ENCODE measurements around the gene FSHR. TPM values are rescaled to one million over a fixed set of nuclear protein-coding genes. Genes with fewer than 3 reads are reported as not detected.

The FSHR gene
- total RNA-seq, 4 donors from 2014 or later, result not detected

DNA sequence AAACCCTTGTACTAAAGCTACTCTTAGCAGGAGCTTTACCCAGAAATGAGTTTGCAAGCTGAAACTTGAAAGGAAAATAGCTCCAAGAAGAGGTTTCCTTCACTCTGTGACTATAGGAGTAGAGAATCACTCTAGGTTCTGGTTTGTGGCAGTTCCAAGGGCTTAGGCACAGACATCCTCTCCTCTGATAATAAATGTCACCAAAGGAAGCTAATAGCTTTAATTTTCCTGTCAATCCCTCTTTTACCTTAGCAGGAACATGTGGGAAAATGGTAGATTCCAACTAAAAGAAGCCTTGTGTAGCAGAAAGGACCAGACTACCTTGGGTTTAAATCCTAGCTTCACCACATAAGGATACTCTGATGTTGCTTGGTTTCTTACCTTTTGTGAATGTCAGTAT lies 104.0 kb downstream of the FSHR start:
- H3K4me3 ChIP-seq (ENCODE audit: low read depth, poor library complexity, severe bottlenecking), result no peak overlapping the region
- intact Hi-C loops (cut with DNase I; ENCODE audit: low total_unique reads), result no loop called here
- no peak for DNase-seq (ENCODE audit: low spot score in 2 of 2)
- TF ChIP-seq, protein P1, sequence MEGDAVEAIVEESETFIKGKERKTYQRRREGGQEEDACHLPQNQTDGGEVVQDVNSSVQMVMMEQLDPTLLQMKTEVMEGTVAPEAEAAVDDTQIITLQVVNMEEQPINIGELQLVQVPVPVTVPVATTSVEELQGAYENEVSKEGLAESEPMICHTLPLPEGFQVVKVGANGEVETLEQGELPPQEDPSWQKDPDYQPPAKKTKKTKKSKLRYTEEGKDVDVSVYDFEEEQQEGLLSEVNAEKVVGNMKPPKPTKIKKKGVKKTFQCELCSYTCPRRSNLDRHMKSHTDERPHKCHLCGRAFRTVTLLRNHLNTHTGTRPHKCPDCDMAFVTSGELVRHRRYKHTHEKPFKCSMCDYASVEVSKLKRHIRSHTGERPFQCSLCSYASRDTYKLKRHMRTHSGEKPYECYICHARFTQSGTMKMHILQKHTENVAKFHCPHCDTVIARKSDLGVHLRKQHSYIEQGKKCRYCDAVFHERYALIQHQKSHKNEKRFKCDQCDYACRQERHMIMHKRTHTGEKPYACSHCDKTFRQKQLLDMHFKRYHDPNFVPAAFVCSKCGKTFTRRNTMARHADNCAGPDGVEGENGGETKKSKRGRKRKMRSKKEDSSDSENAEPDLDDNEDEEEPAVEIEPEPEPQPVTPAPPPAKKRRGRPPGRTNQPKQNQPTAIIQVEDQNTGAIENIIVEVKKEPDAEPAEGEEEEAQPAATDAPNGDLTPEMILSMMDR (IDR thresholded peaks at IDR 0.05), result no peak
- TF ChIP-seq POLR2A (IDR thresholded peaks at IDR 0.05), result no peak

DNA sequence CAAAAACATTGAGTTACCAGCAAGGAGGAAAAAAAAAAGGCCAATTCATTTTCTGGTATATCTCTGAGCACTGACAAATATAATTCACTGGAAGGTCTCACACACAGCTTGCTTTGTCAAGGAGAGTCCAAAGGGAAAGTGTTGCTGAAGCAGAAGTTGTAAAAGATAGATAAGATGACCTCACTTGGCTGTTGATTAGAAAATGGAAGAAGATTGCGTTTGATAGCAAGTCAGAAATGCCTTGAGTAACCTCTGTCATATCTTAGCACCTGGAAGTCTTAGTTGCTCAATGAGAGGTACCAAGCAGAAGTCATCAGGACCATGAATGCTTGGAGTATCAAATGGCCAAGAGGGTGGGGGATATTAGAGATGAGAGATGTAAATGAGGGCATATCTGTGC lies 105.2 kb downstream of the FSHR start:
- no peak for DNase-seq (ENCODE audit: low spot score in 2 of 2)
- no peak overlapping the region for H3K4me3 ChIP-seq (ENCODE audit: low read depth, poor library complexity, severe bottlenecking)
- 64 to 91% methylated on average over 1 of the region's 1 CpG for WGBS, 2 donors
- intact Hi-C loops (cut with DNase I; ENCODE audit: low total_unique reads), result no loop called here
- TF ChIP-seq POLR2A (IDR thresholded peaks at IDR 0.05), result no peak
- TF ChIP-seq, protein P1 (IDR thresholded peaks at IDR 0.05), result no peak

DNA sequence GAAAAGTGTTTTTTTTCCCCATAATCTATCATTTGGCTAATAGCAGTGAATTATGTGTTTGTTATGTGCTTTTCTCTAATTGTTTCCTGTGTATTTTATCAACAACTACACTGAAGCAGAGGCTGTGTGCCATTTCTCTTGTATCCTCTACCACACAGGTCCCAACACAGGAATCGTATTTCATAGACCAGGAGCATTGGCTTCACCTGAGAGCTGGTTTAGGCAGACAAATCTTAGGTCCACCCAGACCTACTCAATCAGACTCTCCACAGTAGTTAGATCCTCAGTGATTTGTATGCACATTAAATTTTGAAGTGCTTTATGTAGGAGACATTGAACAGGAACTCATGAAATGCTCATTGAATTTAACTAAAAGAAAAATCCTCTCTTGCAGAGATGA lies 109.2 kb downstream of the FSHR start:
- no peak for DNase-seq (ENCODE audit: low spot score in 2 of 2)
- TF ChIP-seq, protein P1 (IDR thresholded peaks at IDR 0.05), result no peak
- TF ChIP-seq POLR2A (IDR thresholded peaks at IDR 0.05), result no peak
- H3K4me3 ChIP-seq (ENCODE audit: low read depth, poor library complexity, severe bottlenecking), result no peak overlapping the region
- intact Hi-C loops (cut with DNase I; ENCODE audit: low total_unique reads), result no loop called here
- 50 to 95% methylated on average over 1 of the region's 1 CpG for WGBS, 2 donors

GRCh38 chr2:49044350-49045079 lies 109.8 kb downstream of the FSHR start:
- intact Hi-C loops (cut with DNase I; ENCODE audit: low total_unique reads), result no loop called here
- H3K4me3 ChIP-seq (ENCODE audit: low read depth, poor library complexity, severe bottlenecking), result no peak overlapping the region
- TF ChIP-seq, protein P1 (IDR thresholded peaks at IDR 0.05), result no peak
- TF ChIP-seq POLR2A (IDR thresholded peaks at IDR 0.05), result no peak
- DNase-seq (ENCODE audit: low spot score in 2 of 2), result no peak
- 9 to 26% methylated on average over 1 of the region's 1 CpG for WGBS, 2 donors

GRCh38 chr2:49043405-49043982 lies 110.8 kb downstream of the FSHR start:
- H3K4me3 ChIP-seq (ENCODE audit: low read depth, poor library complexity, severe bottlenecking), result no peak overlapping the region
- WGBS, 2 donors, result 75 to 84% methylated on average over 5 of the region's 5 CpGs
- intact Hi-C loops (cut with DNase I; ENCODE audit: low total_unique reads), result no loop called here
- DNase-seq (ENCODE audit: low spot score in 2 of 2), result no peak
- no peak for TF ChIP-seq POLR2A (IDR thresholded peaks at IDR 0.05)
- TF ChIP-seq, protein P1 (IDR thresholded peaks at IDR 0.05), result no peak

Measured in lower leg skin (tissue), 4 donors.